Measurements from ENCODE around the gene CDH12.
"Not testable (repeated sequence)": the region's sequence is repeated elsewhere in the genome, so short reads cannot be mapped to it uniquely, and the experiment has no call there.

The CDH12 gene

GRCh38 chr5:22249209-22249729, 603.9 kb downstream of the CDH12 start:
- no peak for DNase-seq

- DNase-seq, result no peak
Measured at GRCh38 chr5:22245770-22246169, 607.4 kb downstream of the CDH12 start.

- no peak for DNase-seq
Measured at GRCh38 chr5:22242532-22242931, 610.6 kb downstream of the CDH12 start.

- DNase-seq, result no peak
Measured at GRCh38 chr5:22238047-22238446, 615.1 kb downstream of the CDH12 start.

- no peak for DNase-seq
Measured at GRCh38 chr5:22226423-22226822, 626.7 kb downstream of the CDH12 start.

GRCh38 chr5:22223079-22223478, 630.1 kb downstream of the CDH12 start:
- DNase-seq, result no peak

GRCh38 chr5:22213703-22214495, 639.2 kb downstream of the CDH12 start:
- peak; percentile 2 to 12 for DNase-seq

GRCh38 chr5:22212254-22212991, 640.7 kb downstream of the CDH12 start:
- DNase-seq, result not testable (repeated sequence)

- DNase-seq, result not testable (repeated sequence)
Measured at GRCh38 chr5:22208463-22208862, 644.7 kb downstream of the CDH12 start.

GRCh38 chr5:22188651-22189050, 664.5 kb downstream of the CDH12 start:
- DNase-seq, result not testable (repeated sequence)

GRCh38 chr5:22187632-22188228, 665.4 kb downstream of the CDH12 start:
- DNase-seq, result not testable (repeated sequence)

GRCh38 chr5:22169226-22169625, 683.9 kb downstream of the CDH12 start:
- not testable (repeated sequence) for DNase-seq

GRCh38 chr5:22168704-22169103, 684.4 kb downstream of the CDH12 start:
- DNase-seq, result not testable (repeated sequence)

GRCh38 chr5:22165931-22166330, 687.2 kb downstream of the CDH12 start:
- DNase-seq, result not testable (repeated sequence)

GRCh38 chr5:22164910-22165748, 688.0 kb downstream of the CDH12 start:
- DNase-seq, result not testable (repeated sequence)

- DNase-seq, result not testable (repeated sequence)
Measured at GRCh38 chr5:22156953-22157352, 696.2 kb downstream of the CDH12 start.

GRCh38 chr5:22154779-22155178, 698.4 kb downstream of the CDH12 start:
- not testable (repeated sequence) for DNase-seq

GRCh38 chr5:22151801-22152200, 701.3 kb downstream of the CDH12 start:
- DNase-seq, result not testable (repeated sequence)

GRCh38 chr5:22140418-22140817, 712.7 kb downstream of the CDH12 start:
- not testable (repeated sequence) for DNase-seq

GRCh38 chr5:22139662-22140300, 713.4 kb downstream of the CDH12 start:
- not testable (repeated sequence) for DNase-seq

GRCh38 chr5:22111320-22111719, 741.8 kb downstream of the CDH12 start:
- DNase-seq, result no peak

GRCh38 chr5:22109315-22109714, 743.8 kb downstream of the CDH12 start:
- no peak for DNase-seq

All from Kasumi-1 (cell line).